HepG2 (cell line): ENCODE results near the gene WNT9A. TPM values are rescaled to one million over a fixed set of nuclear protein-coding genes. Genes with fewer than 3 reads are reported as not detected.

Experiments used
- ATAC-seq: fragments of 200-7000 bp; cut with Tn5 transposase; 3 replicates; pipeline ENCODE4 v1.9.1; 2020; ENCODE audit warnings: mild to moderate bottlenecking, moderate library complexity
- BruUV-seq: library from RNA; stranded (reverse); fragments of 400-500 nt; replicated peaks from 2 replicates; lab custom pipeline; 2021; lab: Mats Ljungman, UMichigan
- CTCF ChIA-PET: fragments of 300-600 bp; formaldehyde crosslinking; extraction: SDS; loops from one replicate; lab custom pipeline; 2021; ENCODE audit warnings: low total read pairs, inconsistent platforms, low intra/inter-chr PET ratio; lab: Yijun Ruan, JAX
- POLR2A ChIA-PET: fragments of 350-600 bp; sonication (Branson Sonifier 250); formaldehyde crosslinking; loops from one replicate; lab custom pipeline; 2020; ENCODE audit warnings: antibody characterized with exemption, inconsistent platforms; lab: Yijun Ruan, JAX
- DNase-seq: peaks from one replicate; pipeline ENCODE4 v3.0.0-alpha.2; 2015; ENCODE audit warnings: low spot score
- FAIRE-seq: peaks from 3 replicates; lab custom pipeline; 2011; peaks lifted over from hg19 to GRCh38; lab: Jason Lieb, UNC
- H2AFZ ChIP-seq: one replicate; pipeline ENCODE4 v1.6.1; 2011; ENCODE audit warnings: low read length, inconsistent platforms
- H3K27ac ChIP-seq: fragments of 300-600 bp; 3 replicates; pipeline ENCODE4 v1.8.0; 2011; ENCODE audit warnings: mixed run types, mild to moderate bottlenecking, mixed read lengths, low read length, inconsistent platforms; ENCODE audit not compliant: insufficient read depth; ENCODE audit errors: extremely low read length
- H3K27me3 ChIP-seq, 2 experiments: fragments of 200-600 bp in 1 of 2; 2 replicates in 1 of 2; 3 replicates in 1 of 2; pipeline versions ENCODE4 v1.6.0 to v1.8.0; 2011; ENCODE audit warnings: low read length in 2 of 2, mild to moderate bottlenecking in 2 of 2, moderate library complexity in 2 of 2, inconsistent platforms in 1 of 2; ENCODE audit not compliant: insufficient read depth in 2 of 2, control insufficient read depth in 1 of 2
- H3K36me3 ChIP-seq, 2 experiments: fragments of 200-600 bp in 1 of 2; replicated peaks in 1 of 2; 2 replicates in 1 of 2; 3 replicates in 1 of 2; pipeline versions ENCODE4 v1.5.1 to v1.8.0; 2011; ENCODE audit warnings: low read length in 2 of 2, inconsistent platforms in 1 of 2; ENCODE audit not compliant: insufficient read depth in 2 of 2, control insufficient read depth in 1 of 2
- H3K4me1 ChIP-seq: 2 replicates; pipeline ENCODE4 v1.5.1; 2012; ENCODE audit warnings: low read length, inconsistent platforms; ENCODE audit not compliant: insufficient read depth
- H3K4me2 ChIP-seq: 2 replicates; pipeline ENCODE4 v1.6.0; 2011; ENCODE audit warnings: low read depth, low read length, inconsistent platforms
- H3K4me3 ChIP-seq, 3 experiments: fragments of 200-600 bp in 1 of 3; sonication (generic), shearing (Covaris generic) in 1 of 3; replicated peaks in 1 of 3; 2 replicates each; pipeline ENCODE4 v1.5.1; 2011 to 2016; ENCODE audit warnings: low read length in 3 of 3, inconsistent platforms in 2 of 3, low read depth in 2 of 3, mild to moderate bottlenecking in 2 of 3, control low read depth in 1 of 3, mixed read lengths in 1 of 3; ENCODE audit not compliant: insufficient read depth in 1 of 3
- H3K79me2 ChIP-seq: one replicate; pipeline ENCODE4 v1.6.1; 2011; ENCODE audit warnings: low read length, inconsistent platforms; ENCODE audit not compliant: insufficient read depth
- H3K9ac ChIP-seq: 2 replicates; pipeline ENCODE4 v1.6.0; 2011; ENCODE audit warnings: mild to moderate bottlenecking, low read depth, low read length, inconsistent platforms; ENCODE audit not compliant: insufficient read depth
- H3K9me3 ChIP-seq: 2 replicates; pipeline ENCODE4 v1.5.1; 2012; ENCODE audit warnings: mild to moderate bottlenecking, low read length
- H4K20me1 ChIP-seq: 2 replicates; pipeline ENCODE4 v1.6.0; 2011; ENCODE audit warnings: inconsistent platforms, mild to moderate bottlenecking, low read length, moderate library complexity; ENCODE audit not compliant: insufficient read depth
- TAF15 ChIP-seq: fragments of 200-400 bp; formaldehyde crosslinking; IDR thresholded peaks from one replicate; pipeline ENCODE4 v1.6.1; 2018; ENCODE audit warnings: mild to moderate bottlenecking, low read depth, low read length; ENCODE audit not compliant: poor library complexity, severe bottlenecking
- ZNF207 ChIP-seq: fragments of 450-650 bp; IDR thresholded peaks from 2 replicates; pipeline ENCODE4 v1.6.1; 2016; ENCODE audit warnings: antibody characterized with exemption, borderline replicate concordance
- WGBS: methylation state at CpG from one replicate; pipeline ENCODE4 v1.1.6; 2017; ENCODE audit warnings: low lambda C conversion rate; 5-methylcytosine and 5-hydroxymethylcytosine counted together
- in situ Hi-C: cut with HindIII; loops from 2 replicates; pipeline ENCODE4 v1.10.0; 2017; ENCODE audit warnings: low pct_unique_long_range_greater_than_20kb; ENCODE audit not compliant: extremely low pct_ligation_motif_present
- intact Hi-C: fragments of 100-400 bp; cut with micrococcal nuclease; formaldehyde crosslinking; loops from one replicate; pipeline ENCODE4 v1.10.0; 2022; ENCODE audit not compliant: unreplicated experiment
- polyA plus RNA-seq, 8 experiments: library from polyadenylated mRNA; depleted of rRNA in 3 of 8; stranded (reverse) in 7 of 8; unstranded in 1 of 8; fragments of >200 nt; fragmentation: Illumina TruSeq in 4 of 8; extraction: Trizol in 4 of 8; gene quantifications; 2 replicates each; pipeline versions ENCODE4 v1.2.1 to v1.2.3, GENCODE V29; 2011 to 2016; ENCODE audit warnings: low read depth in 4 of 8, missing spikeins in 1 of 8, mixed read lengths in 1 of 8; ENCODE audit not compliant: insufficient read depth in 1 of 8
- total RNA-seq, 5 experiments: library from RNA; depleted of rRNA; stranded (reverse); fragments of >200 nt; fragmentation: Illumina TruSeq; extraction: Trizol; gene quantifications; 2 replicates each; pipeline ENCODE4 v1.2.3, GENCODE V29; 2016; ENCODE audit warnings: low read depth in 1 of 5

WNT9A gene
- total and polyA plus RNA-seq, 2 of the 13 experiments (the other 11 are each of a cell fraction or from before 2014, with no cell fraction given) = 0.04 TPM; not detected in 1

DNA sequence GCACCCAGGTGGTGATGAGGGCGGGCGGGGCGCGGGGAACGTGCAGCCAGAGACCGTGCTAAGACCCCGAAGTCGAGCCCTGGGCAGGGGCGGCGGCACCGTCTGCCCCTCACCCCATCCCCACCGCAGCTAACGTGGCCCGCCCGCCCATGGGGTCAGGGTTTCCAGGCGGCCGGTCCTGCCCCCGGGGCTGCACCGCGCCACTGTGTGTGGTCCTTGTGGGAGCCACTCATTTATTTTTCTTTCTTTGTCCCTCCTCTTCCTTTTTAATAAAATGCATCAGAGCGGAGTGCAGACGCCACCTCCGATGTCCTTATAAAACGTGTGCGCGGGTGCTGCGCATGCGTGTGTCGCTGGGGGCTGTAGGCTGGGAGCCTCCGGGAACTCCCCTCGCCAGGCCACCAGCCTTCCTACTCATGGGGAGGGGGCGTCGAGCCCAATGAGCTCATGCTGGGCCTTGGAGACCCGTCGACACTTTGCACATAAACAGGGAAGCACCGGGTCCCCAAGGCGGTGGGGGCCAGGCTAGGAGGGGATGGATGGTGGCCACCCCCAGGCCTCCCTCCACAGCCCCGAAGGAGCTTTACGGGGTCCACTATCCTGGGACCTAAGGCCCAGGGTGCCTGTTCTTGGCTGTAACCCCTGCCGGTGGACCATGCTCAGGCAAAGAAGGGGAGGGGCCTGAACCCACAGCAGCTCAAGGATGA lies 59.9 kb downstream of the WNT9A start:
- peaks cover 4 to 23% of the 10 kb centered on the region in 2 experiments; a peak in 4 of 5 replicates for H3K27me3 ChIP-seq
- no peak for DNase-seq
- H3K4me2 ChIP-seq = no peak overlapping the region
- no peak overlapping the region for H3K9ac ChIP-seq
- H3K27ac ChIP-seq = no peak overlapping the region
- H4K20me1 ChIP-seq = no peaks in the 10 kb centered on the region
- H3K9me3 ChIP-seq = no peaks in the 10 kb centered on the region
- H3K4me1 ChIP-seq = no peaks in the 10 kb centered on the region
- no peaks in the 10 kb centered on the region for H3K36me3 ChIP-seq
- no peak for FAIRE-seq
- CTCF ChIA-PET = no interaction called here
- ATAC-seq = no peak
- no peak overlapping the region for H2AFZ ChIP-seq
- in situ Hi-C loops (no loop called here), intact Hi-C loops (no loop called here)
- 82% methylated on average over 18 of the region's 40 CpGs for WGBS
- BruUV-seq = no TSS peak
- POLR2A ChIA-PET = no interaction called here
- H3K79me2 ChIP-seq = no peaks in the 10 kb centered on the region
- TF ChIP-seq ZNF207 = no peak
- no peak overlapping the region for H3K4me3 ChIP-seq

DNA sequence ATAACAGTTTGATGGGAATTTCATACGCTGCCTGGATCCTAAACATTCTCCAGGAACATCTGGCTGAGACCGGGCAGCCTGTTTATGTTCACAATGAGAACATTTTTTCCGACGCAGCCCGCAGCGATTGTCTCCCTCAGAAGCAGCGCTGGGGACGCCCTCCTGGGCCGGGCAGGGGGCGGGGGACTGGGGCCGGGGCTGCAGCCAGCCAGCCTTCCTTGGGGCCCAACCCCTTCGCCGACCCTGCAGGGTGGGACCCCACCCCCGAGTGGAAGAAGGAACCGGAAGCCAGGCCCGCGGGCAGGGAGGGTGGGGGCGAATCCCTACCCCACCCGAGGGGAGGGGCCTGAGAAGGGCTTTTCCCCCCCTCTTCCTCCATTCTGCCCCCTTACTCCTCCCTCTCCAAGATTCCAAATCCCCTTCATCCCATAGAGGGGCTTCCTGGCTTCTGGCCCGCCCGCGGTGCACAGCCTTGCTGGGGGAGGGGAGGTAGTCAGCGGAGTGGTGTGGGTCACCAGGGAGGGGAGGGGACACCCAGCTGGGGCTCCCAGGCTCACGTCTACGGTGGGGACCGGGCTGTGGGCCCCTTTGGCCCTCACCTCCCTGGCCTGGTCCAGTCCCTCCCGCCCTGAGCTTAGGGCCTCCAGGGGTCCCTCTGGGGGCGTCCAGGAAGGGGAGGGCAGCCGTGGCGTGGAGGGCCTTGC lies 60.6 kb downstream of the WNT9A start:
- Histone ChIP-seq H3K9me3 (no peaks in the 10 kb centered on the region), H3K27ac (no peak overlapping the region), H3K36me3 (no peaks in the 10 kb centered on the region), H3K9ac (no peak overlapping the region), H3K79me2 (no peaks in the 10 kb centered on the region), H2AFZ (no peak overlapping the region), H3K4me2 (no peak overlapping the region; the same call in 1 of the 2 replicates), H3K4me3 (no peak overlapping the region), H4K20me1 (no peaks in the 10 kb centered on the region), H3K27me3 (peaks cover 4 to 16% of the 10 kb centered on the region in 2 experiments; a peak in 4 of 5 replicates), H3K4me1 (no peaks in the 10 kb centered on the region)
- no peak for TF ChIP-seq TAF15
- CTCF ChIA-PET = no interaction called here
- in situ Hi-C loops = no loop called here
- DNase-seq (no peak), ATAC-seq (no peak), FAIRE-seq (no peak)
- intact Hi-C loops = no loop called here
- POLR2A ChIA-PET = no interaction called here
- BruUV-seq = no TSS peak
- 90% methylated on average over 4 of the region's 30 CpGs for WGBS
